ENCODE results near the gene MYL11.

Gene MYL11

GRCh38 chr16:30354423-30355143 lies 20.0 kb upstream of the MYL11 start:
- no peak for DNase-seq

- DNase-seq = peak; percentile 89 to 92
Measured at GRCh38 chr16:30355144-30355953, 19.3 kb upstream of the MYL11 start, which contains the start of gene CD2BP2. Gene CD2BP2, minus strand, starts transcription at chr16:30355308. Its CDS starts 627 bp downstream, at chr16:30354681.

- no peak for DNase-seq
Measured at GRCh38 chr16:30355954-30356308, 18.7 kb upstream of the MYL11 start.

DNA sequence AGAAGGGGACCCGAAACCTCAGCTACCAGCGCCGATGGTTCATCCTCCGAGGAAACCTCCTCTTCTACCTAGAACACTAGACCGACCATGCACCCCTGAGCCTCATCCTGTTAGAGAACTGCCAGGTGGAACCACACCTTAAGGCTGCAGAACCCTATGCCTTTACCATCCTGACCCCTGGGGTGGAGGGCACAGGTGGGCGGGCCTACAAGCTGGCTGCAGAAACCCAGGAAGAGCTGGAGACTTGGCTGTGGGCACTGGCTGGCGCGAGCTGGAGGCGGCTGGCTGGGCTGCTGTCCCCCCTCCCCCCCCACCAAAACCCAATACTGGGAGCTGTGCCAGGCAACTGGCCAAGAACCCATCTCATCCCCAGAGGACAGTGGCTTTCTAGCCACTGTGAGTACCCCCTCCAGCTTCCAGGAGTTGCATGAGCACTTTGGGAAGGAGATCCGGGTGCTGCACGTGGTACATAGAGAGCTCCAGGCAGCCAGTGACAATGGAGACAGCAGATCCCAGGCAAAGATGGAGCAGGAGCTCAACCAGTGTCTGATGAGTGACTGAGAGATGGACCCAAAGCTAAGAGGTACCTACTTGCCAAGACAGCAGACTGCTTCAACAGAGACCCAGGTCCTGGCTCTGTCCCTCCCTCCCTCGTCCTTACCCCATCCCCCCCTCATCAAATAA lies 18.1 kb upstream of the MYL11 start:
- DNase-seq = no peak

- no peak for DNase-seq
Measured at GRCh38 chr16:30357085-30357714, 17.4 kb upstream of the MYL11 start.

DNA sequence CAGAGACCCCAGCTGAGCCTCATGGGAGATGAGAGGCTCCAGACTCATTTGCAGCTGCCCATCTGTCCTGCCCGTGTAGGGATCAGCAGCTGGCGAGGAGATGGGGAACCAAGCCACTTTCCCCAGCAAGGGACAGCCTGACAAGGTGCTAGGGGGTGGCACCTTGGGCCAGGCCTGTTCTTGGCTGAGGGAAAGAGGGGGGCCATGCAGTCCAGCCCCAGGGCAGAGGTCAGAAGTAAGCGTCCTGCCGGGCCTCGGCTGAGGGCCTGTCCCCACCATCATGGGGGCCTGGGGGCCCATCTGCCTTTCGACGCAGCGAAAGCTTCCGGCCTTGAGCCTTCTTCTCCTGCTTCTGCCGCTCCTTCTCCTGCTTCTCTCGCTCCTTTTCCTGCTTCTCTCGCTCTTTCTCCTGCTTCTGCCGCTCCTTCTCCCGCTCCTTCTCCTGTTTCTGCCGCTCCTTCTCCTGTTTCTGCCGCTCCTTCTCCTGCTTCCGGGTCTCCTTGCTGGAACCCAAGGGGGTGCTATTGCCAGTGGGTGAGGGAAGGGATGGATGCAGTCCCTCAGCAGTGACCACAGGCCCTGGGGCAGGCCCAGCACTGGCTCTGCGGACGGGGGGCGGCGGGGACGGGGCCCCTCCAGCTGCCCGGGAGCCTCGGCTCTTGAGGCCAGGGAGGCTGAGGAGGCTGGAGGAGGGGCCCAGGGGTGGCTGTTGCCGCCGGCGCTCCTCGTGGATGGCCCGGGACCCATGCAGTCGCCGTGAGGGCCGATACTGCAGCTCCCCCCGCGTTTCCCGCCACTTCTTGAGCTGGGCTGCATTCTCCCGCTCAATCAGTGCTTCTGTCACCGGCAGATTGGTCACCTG lies 16.7 kb upstream of the MYL11 start:
- no peak for DNase-seq

- no peak for DNase-seq
Measured at GRCh38 chr16:30358577-30358936, 16.0 kb upstream of the MYL11 start.

- no peak for DNase-seq
Measured at GRCh38 chr16:30358990-30359870, 15.4 kb upstream of the MYL11 start.

DNA sequence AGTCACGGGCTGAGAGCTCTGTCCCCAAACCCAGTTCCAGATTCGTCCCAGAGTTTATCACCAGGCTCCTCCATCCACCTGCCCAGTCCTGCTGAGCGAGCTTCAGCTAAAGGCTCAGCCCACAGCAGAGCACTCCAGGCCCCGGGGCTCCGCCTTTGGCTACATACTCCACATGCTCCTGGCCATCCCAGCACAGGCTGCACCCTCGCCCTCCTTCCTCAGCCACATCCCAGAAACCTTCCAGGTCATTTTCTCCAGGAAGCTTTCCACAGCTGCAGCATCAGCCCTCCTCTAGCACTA lies 14.8 kb upstream of the MYL11 start:
- no peak for DNase-seq

GRCh38 chr16:30361180-30361579 lies 13.4 kb upstream of the MYL11 start:
- no peak for DNase-seq

DNA sequence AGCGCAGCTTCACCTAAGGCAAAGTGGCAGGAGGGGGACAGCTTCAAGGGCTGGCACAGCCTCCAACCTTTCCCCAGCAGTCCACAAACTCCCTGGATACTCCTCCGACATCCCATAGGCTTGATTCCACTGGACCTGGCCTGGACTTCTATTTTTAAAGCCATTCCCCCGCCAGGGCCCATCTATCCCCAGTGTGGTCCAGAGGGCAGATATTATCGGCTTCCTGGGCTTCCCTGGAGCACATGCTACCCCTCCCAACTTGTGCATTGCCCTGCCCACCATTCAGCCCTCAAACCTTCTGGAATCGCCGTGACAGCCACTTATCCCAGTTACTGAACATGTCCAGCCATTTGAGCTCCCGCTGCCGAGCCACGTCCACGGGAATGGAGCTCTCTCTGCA lies 9.4 kb upstream of the MYL11 start:
- no peak for DNase-seq

- no peak for DNase-seq
Measured at GRCh38 chr16:30366511-30366910, 8.1 kb upstream of the MYL11 start.

- no peak for DNase-seq
Measured at GRCh38 chr16:30367349-30368009, 7.1 kb upstream of the MYL11 start.

DNA sequence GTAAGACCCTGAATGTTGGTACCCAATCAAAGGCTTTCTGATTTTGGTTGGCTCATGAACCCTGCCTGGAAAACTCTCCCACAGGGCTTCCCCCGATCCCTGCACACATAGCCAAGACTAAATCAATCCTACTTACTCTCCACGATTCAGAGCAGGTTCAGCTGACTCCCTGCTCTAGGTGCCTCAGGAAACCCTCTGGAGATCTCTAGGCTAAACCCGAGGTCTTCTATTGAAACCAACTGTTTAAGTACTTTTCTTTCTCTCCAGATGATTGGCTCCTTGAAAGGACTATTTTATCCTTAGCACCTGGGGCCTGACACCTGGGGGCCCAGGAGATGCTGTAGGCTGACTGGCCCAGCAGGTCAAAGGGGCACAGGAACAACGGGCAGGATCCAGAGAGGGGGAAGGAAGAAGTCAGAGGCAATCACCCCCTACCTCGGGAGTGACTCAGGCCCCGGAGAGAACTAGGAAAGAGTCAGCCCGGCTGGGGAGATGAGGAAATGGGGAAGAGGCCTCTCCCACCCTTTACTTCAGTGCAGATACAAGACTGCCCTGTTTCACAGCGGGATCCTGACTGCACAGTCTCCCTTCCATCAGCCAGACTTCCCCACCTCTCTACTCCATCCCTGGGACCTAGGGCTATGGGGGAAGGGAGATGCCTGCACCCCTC lies 6.3 kb upstream of the MYL11 start:
- peak in 1 of 2 donors; percentile 46 for DNase-seq

GRCh38 chr16:30368792-30369090 lies 5.9 kb upstream of the MYL11 start:
- DNase-seq = no peak

DNA sequence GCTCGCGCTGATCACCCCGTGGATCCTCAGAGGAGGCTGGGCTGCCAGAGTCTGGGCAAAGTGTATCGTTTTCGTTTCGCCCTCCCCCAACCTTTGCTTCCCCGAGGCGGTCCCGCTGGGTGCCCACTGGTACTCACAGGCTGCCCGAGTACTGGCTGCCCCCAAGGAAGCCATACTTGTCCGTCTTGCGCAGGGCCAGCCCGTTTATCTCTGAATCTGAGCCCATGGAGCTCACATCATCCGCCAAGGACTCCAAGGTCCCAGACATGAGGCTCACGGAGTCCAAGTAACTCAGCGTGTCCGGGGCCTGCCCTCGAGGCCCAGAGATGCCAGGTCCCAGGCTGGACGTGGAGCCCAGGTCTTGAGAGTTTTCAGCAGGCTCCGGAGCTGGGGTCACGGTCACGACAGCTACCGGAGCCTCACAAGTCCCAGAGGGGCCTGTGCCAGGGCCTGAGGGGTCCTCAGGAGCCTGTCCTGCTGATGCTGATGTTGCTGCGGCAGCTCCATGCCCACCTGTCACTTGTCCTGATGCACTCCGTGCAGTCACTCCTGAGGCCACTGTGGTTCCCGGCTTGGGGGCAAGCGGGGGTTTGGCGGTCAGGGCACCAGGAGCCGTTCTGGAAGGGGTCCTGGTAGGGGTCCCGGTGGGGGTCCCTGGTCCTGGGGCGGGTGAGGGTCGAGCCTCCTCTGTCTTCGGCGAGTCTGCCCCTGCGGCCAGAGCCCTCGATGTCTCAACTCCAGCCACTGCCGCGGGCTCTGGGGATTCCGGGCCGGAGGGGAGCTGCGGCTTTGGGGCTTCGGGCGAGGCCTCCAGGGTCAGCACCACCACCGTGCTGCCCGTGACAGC lies 5.3 kb upstream of the MYL11 start:
- no peak for DNase-seq

DNA sequence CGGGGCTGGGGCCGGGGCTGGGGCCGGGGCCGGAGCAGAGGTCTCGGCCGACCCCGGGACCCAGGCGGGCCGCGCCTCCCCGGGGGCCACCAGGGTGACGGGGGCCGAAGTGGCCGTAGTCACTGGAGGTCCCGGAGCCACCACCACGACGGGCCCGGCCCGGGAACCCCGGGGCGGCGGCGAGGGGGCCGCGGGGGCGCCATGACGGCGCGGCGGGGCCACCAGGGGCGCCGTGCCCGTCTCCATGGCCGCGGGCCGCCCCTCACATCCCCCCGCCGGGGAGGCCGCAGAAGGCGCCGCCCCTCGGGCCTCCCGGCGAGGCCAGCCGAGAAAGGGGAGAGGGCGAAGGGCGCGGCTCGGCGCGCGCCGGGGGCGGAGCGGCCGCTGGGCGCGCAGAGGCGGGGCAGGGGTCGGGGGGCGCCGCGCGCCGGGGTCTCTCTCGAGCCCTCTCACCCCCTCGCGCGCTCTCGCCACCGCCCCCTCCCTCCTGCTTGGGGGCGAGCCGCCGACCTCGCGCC lies 4.6 kb upstream of the MYL11 start:
- DNase-seq = no peak

DNA sequence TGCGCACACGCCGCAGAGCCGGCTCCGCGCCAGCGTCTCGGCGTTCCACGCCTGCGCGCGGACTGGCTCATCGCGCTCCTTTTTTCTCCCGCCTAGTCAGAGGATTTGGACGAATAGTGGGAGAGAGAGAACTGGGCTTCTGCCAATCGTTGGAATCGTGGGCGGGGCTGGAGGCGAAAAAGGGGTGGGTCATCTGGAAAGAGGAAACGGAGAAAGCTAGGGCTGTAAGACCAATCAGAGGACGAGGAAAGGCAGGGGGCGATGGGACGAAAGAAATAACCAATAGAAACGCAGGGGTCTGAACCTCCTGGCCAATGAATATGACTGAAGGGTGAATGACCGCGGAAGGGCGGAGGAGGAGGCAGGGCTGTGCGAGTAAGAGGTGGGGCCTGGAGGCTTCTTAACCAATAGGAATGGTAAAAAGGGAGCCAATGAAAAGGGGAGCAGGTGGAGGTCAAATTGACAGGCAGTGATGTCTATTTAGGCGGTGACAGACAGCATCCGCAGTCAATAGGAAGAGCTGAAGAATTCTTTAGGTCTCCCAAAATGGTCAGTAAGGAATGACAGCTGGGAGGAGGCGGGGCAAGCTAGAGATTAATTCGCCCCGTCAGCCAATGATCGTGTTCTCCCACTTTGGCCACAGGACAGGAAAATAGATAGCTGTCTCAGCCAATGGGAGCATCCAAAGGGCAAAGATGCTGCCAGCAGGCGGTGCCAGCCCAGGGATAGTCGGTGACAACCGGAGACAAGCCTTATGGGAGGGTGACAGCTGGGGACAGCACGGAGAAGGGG lies 4.0 kb upstream of the MYL11 start, which contains the start of gene TBC1D10B:
TBC1D10B (minus strand) TSS at position 39 of the 792 bp plus-strand sequence. CDS start 311 bp downstream, outside the sequence.
- peak; percentile 100 for DNase-seq

Measured in CD4-positive, alpha-beta T cell treated with Interleukin-1 beta for 1 hour (primary cell).